Rectal smooth muscle tissue (tissue), 1 donor: ENCODE measurements around the gene IFNG-AS1.

Experiments
- H3K27ac ChIP-seq: one replicate; pipeline ENCODE4 v1.7.0; 2013; ENCODE audit warnings: low read depth, low read length, inconsistent platforms
- H3K27me3 ChIP-seq: one replicate; pipeline ENCODE4 v1.7.0; 2013; ENCODE audit warnings: low read length; ENCODE audit not compliant: control insufficient read depth, insufficient read depth
- H3K36me3 ChIP-seq: one replicate; pipeline ENCODE4 v1.7.0; 2013; ENCODE audit warnings: low read length; ENCODE audit not compliant: control insufficient read depth, insufficient read depth
- H3K4me1 ChIP-seq: one replicate; pipeline ENCODE4 v1.7.0; 2013; ENCODE audit warnings: low read length; ENCODE audit not compliant: control insufficient read depth, insufficient read depth
- H3K4me3 ChIP-seq: one replicate; pipeline ENCODE4 v1.7.0; 2013; ENCODE audit warnings: low read length
- H3K9ac ChIP-seq: one replicate; pipeline ENCODE4 v1.7.0; 2013; ENCODE audit warnings: low read length

IFNG-AS1 gene

GRCh38 chr12:68048648-68049297 is 59.5 kb downstream of the IFNG-AS1 start:
- no peaks in the 10 kb centered on the region for H3K27me3 ChIP-seq
- no peak overlapping the region for H3K9ac ChIP-seq
- H3K4me3 ChIP-seq: no peak overlapping the region
- no peaks in the 10 kb centered on the region for H3K4me1 ChIP-seq
- no peaks in the 10 kb centered on the region for H3K36me3 ChIP-seq
- no peak overlapping the region for H3K27ac ChIP-seq

GRCh38 chr12:68056300-68056699 is 67.1 kb downstream of the IFNG-AS1 start:
- no peak overlapping the region for H3K9ac ChIP-seq
- no peak overlapping the region for H3K4me3 ChIP-seq
- no peak overlapping the region for H3K27ac ChIP-seq
- no peaks in the 10 kb centered on the region for H3K4me1 ChIP-seq
- H3K27me3 ChIP-seq: no peaks in the 10 kb centered on the region
- no peaks in the 10 kb centered on the region for H3K36me3 ChIP-seq

GRCh38 chr12:68063900-68064590 is 74.8 kb downstream of the IFNG-AS1 start:
- no peak overlapping the region for H3K9ac ChIP-seq
- H3K4me1 ChIP-seq: no peaks in the 10 kb centered on the region
- H3K27ac ChIP-seq: no peak overlapping the region
- H3K36me3 ChIP-seq: no peaks in the 10 kb centered on the region
- H3K4me3 ChIP-seq: no peak overlapping the region
- H3K27me3 ChIP-seq: no peaks in the 10 kb centered on the region

GRCh38 chr12:68065163-68065562 is 75.9 kb downstream of the IFNG-AS1 start:
- H3K9ac ChIP-seq: no peak overlapping the region
- H3K36me3 ChIP-seq: no peaks in the 10 kb centered on the region
- no peaks in the 10 kb centered on the region for H3K4me1 ChIP-seq
- H3K27ac ChIP-seq: no peak overlapping the region
- no peaks in the 10 kb centered on the region for H3K27me3 ChIP-seq
- no peak overlapping the region for H3K4me3 ChIP-seq

GRCh38 chr12:68065687-68066086 is 76.4 kb downstream of the IFNG-AS1 start:
- Histone ChIP-seq H3K9ac (no peak overlapping the region), H3K27ac (no peak overlapping the region), H3K4me3 (no peak overlapping the region), H3K36me3 (no peaks in the 10 kb centered on the region), H3K4me1 (no peaks in the 10 kb centered on the region), H3K27me3 (no peaks in the 10 kb centered on the region)

GRCh38 chr12:68067762-68068376 is 78.6 kb downstream of the IFNG-AS1 start:
- Histone ChIP-seq H3K4me1 (no peaks in the 10 kb centered on the region), H3K36me3 (no peaks in the 10 kb centered on the region), H3K27ac (no peak overlapping the region), H3K27me3 (no peaks in the 10 kb centered on the region), H3K9ac (no peak overlapping the region), H3K4me3 (no peak overlapping the region)

GRCh38 chr12:68069275-68069674 is 80.0 kb downstream of the IFNG-AS1 start:
- H3K27me3 ChIP-seq: no peaks in the 10 kb centered on the region
- H3K4me3 ChIP-seq: no peak overlapping the region
- H3K36me3 ChIP-seq: no peaks in the 10 kb centered on the region

More at GRCh38 chr12:68069275-68069674, 80.0 kb downstream of the IFNG-AS1 start:
- Histone ChIP-seq H3K27ac (no peak overlapping the region), H3K9ac (no peak overlapping the region), H3K4me1 (no peaks in the 10 kb centered on the region)
